Retinal pigment epithelial cell (primary cell): ENCODE measurements around the gene UGT1A3.

Experiments
- DNase-seq: peaks from one replicate; pipeline ENCODE4 v3.0.0-alpha.2; 2010; ENCODE audit warnings: low read depth
- H3K4me3 ChIP-seq: 2 replicates; pipeline ENCODE4 v1.5.1; 2011; ENCODE audit warnings: mild to moderate bottlenecking, low read length, control low read depth, moderate library complexity
- TF ChIP-seq, protein P1 (sequence below): conservative IDR thresholded peaks from 2 replicates; pipeline ENCODE4 v1.5.1; 2011; ENCODE audit warnings: low read depth, low read length, control low read depth, inconsistent platforms

The UGT1A3 gene

DNA sequence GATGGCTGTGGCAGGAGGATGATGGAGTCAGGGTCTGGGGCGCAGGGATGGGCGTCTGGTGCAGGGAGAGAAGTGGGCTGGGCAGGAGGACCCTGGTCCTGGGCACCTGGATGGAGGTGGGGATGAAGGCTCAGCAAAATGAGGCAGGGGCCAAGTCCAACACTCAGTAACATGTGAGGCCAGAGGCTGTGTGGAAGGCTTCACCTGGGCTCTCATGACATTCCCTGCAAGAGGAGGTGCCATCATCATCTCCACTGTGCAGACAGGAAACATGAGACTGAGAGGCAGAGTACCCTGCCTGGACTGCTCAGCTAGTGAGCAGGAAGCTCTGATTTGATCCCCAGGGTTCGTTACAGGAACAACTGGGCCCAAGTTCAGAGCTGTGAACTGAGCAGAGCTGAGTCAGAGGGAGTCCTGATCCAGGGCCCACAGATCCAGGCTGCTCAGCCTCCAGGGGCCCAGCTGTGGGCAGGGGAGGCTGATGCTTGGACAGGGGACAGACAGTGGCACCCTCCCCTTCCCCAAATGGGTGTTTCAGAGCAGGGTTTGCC is 88.6 kb downstream of the UGT1A3 start:
- DNase-seq, result no peak
- H3K4me3 ChIP-seq, result no peak overlapping the region
- TF ChIP-seq, protein P1, sequence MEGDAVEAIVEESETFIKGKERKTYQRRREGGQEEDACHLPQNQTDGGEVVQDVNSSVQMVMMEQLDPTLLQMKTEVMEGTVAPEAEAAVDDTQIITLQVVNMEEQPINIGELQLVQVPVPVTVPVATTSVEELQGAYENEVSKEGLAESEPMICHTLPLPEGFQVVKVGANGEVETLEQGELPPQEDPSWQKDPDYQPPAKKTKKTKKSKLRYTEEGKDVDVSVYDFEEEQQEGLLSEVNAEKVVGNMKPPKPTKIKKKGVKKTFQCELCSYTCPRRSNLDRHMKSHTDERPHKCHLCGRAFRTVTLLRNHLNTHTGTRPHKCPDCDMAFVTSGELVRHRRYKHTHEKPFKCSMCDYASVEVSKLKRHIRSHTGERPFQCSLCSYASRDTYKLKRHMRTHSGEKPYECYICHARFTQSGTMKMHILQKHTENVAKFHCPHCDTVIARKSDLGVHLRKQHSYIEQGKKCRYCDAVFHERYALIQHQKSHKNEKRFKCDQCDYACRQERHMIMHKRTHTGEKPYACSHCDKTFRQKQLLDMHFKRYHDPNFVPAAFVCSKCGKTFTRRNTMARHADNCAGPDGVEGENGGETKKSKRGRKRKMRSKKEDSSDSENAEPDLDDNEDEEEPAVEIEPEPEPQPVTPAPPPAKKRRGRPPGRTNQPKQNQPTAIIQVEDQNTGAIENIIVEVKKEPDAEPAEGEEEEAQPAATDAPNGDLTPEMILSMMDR, result no peak

DNA sequence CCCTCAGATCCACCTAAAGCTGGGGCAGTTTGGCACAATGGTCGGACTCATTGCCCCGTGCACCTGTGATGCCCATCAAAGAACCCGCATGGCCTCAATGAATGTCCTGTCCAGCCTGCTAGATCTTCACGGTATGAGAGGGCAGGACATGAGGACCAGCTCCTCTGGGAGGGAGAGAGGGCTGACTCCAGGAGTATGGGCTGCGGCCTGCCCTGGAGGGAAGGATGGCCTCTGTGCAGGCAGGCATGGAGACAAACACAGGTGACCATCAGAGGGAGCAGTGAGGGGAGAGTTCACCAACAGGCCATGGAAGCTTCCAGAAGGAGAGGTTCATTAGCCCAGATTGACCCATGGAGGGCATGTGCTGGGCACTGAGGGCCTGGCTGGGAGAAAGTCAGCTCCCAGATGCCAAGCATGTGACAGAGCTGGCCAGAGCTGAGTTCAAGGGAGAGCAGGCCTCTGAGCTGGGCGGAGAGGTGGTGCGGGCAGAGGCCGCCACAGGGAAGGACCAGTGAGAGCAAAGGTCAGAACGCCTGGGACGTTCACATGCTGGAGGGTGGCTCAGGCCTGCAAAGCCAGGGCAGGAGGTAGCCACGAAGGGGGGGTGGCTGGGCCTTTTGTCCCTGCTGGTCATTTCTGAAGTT is 89.3 kb downstream of the UGT1A3 start:
- no peak for DNase-seq
- H3K4me3 ChIP-seq, result no peak overlapping the region
- TF ChIP-seq, protein P1, result no peak

DNA sequence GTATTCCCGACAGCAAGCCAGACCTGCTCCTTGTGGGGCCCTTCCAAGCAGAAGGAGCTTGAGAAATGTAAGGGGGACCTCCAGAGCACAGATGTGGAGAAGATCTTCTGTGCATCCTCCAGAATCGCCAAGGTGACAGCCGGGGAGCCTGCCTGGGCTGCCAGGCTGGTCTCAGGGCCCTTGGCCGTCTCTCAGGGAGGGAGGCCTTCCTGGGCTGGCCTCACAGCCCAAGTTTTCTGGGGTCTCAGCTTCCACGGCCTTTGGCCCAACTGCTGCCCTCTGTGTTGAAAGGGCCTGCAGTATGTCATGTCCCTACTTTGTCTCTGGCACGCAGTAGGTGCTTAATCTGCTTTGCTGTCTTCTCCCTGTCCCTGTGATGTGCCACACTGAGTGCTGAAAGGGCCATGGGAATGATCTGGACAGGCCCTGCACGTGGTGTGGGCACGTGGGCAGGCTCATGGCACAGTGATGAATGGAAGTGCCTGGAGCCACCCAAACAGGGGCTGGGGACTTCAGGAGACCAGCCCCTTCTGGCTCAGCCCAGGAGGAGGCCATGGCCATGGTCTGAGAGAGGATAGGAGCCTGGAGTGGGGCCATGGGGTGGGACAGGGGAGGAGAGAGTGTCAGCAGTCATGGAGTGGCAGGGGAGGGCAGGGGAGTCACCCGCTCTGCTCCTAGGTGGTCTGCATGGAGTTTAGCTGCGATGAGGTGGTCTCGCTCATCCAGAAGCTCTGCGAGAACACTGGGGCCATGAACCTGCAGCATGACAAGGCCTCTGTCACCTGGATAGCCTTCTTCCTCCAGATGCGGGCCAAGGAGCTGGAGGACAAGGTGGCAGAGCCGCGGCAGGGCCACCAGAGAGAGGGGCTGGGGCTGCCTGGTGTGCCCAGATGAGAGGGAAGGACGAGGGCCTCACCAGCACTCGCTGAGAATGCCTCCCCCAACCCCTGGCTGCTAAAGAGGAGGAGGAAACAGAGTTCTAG is 90.1 kb downstream of the UGT1A3 start:
- TF ChIP-seq, protein P1, result no peak
- no peak for DNase-seq
- H3K4me3 ChIP-seq, result no peak overlapping the region

DNA sequence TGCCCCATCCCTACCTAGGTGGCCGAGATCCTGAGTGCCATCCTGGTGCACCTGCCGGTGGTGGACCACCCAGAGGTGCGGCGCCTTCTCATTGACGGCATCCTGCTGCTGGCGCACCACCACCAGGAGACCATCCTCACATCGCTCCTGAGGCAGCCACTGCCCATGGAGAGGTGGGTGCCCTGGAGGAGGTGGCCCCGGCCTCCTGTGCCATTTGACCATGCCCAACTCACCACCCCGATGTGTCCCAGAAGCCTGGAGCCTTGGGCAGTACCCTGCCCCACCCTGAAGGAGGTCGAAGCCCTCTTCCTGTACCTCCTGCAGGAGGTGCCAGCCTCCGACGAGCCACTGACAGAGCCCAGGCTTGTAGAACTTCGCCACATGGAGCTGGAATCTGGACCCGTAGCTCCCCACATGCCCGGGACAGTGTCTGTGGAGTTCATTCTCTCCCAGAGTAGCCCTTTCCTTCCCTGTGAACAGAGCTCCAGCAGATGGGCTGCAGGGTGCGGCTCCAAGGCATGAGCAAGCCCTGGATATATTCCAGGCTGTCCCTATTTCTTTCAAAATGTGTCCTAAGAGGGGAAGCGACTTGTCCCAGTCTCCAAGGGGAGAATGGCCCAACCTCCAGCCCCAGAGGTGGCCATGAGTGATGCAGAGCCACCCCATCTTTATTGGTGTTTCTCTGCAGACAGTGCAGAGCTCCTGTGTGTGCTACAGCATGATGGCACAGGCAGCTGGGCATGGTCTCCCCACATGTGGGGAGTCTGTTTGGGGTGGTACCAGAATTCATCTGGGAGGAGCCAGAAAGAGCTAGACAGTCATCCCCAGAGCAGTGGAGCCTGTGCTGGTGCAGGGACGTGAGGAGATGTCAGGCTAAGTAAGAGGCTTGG is 91.3 kb downstream of the UGT1A3 start:
- no peak for DNase-seq
- TF ChIP-seq, protein P1, result no peak
- no peak overlapping the region for H3K4me3 ChIP-seq

DNA sequence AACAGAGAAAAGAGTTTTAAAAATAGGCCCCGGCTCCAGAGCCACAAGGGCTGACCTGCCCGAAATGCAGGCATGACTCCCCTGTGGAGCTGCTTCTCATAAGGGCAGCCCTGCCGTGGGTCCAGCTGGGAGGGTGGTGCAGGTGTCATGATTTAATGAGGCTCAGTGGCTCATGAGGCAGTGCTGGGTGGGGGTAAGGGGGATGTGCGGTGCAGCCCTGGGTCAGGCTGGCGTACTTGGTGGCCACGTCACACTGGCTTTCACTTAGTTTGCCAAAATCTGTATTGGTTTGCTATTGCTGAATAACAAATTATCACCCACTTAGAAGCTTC is 91.9 kb downstream of the UGT1A3 start:
- TF ChIP-seq, protein P1, result no peak
- no peak for DNase-seq
- H3K4me3 ChIP-seq, result no peak overlapping the region

DNA sequence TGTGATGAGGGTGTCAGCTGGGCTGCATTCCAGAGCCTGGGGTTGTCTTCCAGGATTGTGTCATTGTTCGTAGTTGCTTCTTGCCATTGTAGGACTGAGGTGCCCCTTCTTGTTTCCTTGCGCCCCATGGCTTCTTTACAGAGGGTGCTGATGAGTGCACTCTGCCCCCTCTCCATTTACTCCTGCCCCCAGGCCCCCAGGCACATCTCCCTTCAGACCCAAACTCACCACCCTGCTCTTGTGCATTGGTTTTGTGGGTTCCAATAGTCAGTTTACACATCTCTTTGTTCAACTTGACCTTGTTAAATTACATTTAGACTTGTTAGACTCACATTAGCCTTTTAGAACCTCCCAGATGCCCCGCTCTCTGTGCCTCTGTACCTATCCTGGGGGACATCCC is 92.4 kb downstream of the UGT1A3 start:
- no peak for DNase-seq
- TF ChIP-seq, protein P1, result no peak
- no peak overlapping the region for H3K4me3 ChIP-seq
